Caco-2 (cell line): ENCODE measurements around the gene GPR137. TPM values are rescaled to one million over a fixed set of nuclear protein-coding genes. Genes with fewer than 3 reads are reported as not detected.

Experiments
- BruUV-seq: library from RNA; stranded (reverse); fragments of 400-500 nt; replicated peaks from 2 replicates; lab custom pipeline; 2021; lab: Mats Ljungman, UMichigan
- CTCF ChIA-PET: fragments of 300-600 bp; sonication (Branson Sonifier 250); formaldehyde crosslinking; loops from one replicate; lab custom pipeline; 2022; ENCODE audit warnings: antibody characterized with exemption; lab: Charles Lee
- POLR2A ChIA-PET: fragments of 300-600 bp; sonication (Branson Sonifier 250); formaldehyde crosslinking; loops from one replicate; lab custom pipeline; 2022; ENCODE audit warnings: antibody characterized with exemption; lab: Charles Lee
- DNase-seq, 2 experiments: peaks; one replicate each; pipeline versions ENCODE4 v3.0.0 to v3.0.0-alpha.2; 2020 to 2022
- H3K27me3 ChIP-seq: replicated peaks from 2 replicates; pipeline ENCODE4 v1.6.0; 2011; ENCODE audit warnings: low read length; ENCODE audit not compliant: control insufficient read depth, insufficient read depth
- H3K36me3 ChIP-seq: 2 replicates; pipeline ENCODE4 v1.5.1; 2011; ENCODE audit warnings: low read length; ENCODE audit not compliant: control insufficient read depth, insufficient read depth
- H3K4me1 ChIP-seq: fragments of 250-450 bp; sonication (Bioruptor Pico); 2 replicates; pipeline ENCODE4 v1.5.1; 2020; ENCODE audit warnings: mild to moderate bottlenecking
- H3K4me3 ChIP-seq: 2 replicates; pipeline ENCODE4 v1.5.1; 2011; ENCODE audit warnings: low read depth, mild to moderate bottlenecking, control low read depth, low read length
- H3K9me3 ChIP-seq: fragments of 250-450 bp; sonication (Bioruptor Pico); 2 replicates; pipeline ENCODE4 v1.5.1; 2020; ENCODE audit warnings: mild to moderate bottlenecking, moderate library complexity
- H3K27ac Mint-ChIP-seq: one replicate; pipeline ENCODE4 v1.8.0; 2022; ENCODE audit warnings: mixed read lengths; ENCODE audit not compliant: unreplicated experiment
- H3K27me3 Mint-ChIP-seq: one replicate; pipeline ENCODE4 v1.8.0; 2022; ENCODE audit warnings: mixed read lengths; ENCODE audit not compliant: insufficient read depth, unreplicated experiment
- H3K36me3 Mint-ChIP-seq: one replicate; pipeline ENCODE4 v1.8.0; 2022; ENCODE audit warnings: mild to moderate bottlenecking, mixed read lengths; ENCODE audit not compliant: insufficient read depth, unreplicated experiment
- H3K4me1 Mint-ChIP-seq: one replicate; pipeline ENCODE4 v1.8.0; 2022; ENCODE audit warnings: low read depth, mixed read lengths; ENCODE audit not compliant: unreplicated experiment
- H3K4me3 Mint-ChIP-seq: one replicate; pipeline ENCODE4 v1.8.0; 2022; ENCODE audit warnings: mild to moderate bottlenecking, moderate library complexity, mixed read lengths; ENCODE audit not compliant: unreplicated experiment
- H3K9me3 Mint-ChIP-seq: one replicate; pipeline ENCODE4 v1.8.0; 2022; ENCODE audit warnings: mixed read lengths; ENCODE audit not compliant: unreplicated experiment
- CTCF ChIP-seq, 2 experiments: fragments of 200-600 bp in 1 of 2; IDR thresholded peaks; 1 replicate in 1 of 2; 2 replicates in 1 of 2; pipeline versions ENCODE4 v1.5.1 to v1.8.0; 2011 to 2022; ENCODE audit warnings: antibody characterized with exemption in 1 of 2, control low read depth in 1 of 2, inconsistent platforms in 1 of 2, low read depth in 1 of 2, low read length in 1 of 2, mild to moderate bottlenecking in 1 of 2, moderate library complexity in 1 of 2; ENCODE audit not compliant: insufficient read depth in 1 of 2, severe bottlenecking in 1 of 2, unreplicated experiment in 1 of 2
- intact Hi-C: fragments of 100-400 bp; cut with micrococcal nuclease; formaldehyde crosslinking; loops from one replicate; pipeline ENCODE4 v1.10.0; 2022; ENCODE audit not compliant: unreplicated experiment
- total RNA-seq: library from RNA; stranded (reverse); gene quantifications from 2 replicates; pipeline ENCODE4 v1.2.3, GENCODE V29; 2022

The GPR137 gene
- total RNA-seq, 1 experiment from 2014 or later = 58.5 TPM

GRCh38 chr11:64251016-64251752 is 34.5 kb upstream of the GPR137 start, which contains the start of gene PLCB3:
TSS of gene PLCB3 (plus strand) at chr11:64251530. CDS start at chr11:64251650, 120 bp downstream.
- CTCF ChIA-PET = interaction anchor here (0.7 to 1.8 kb wide), 7 partner anchors 14 to 109 kb away, joined by 4 to 13 read pairs (median 7); partner anchors contain the start of genes ESRRA, NUDT22 and TRPT1

GRCh38 chr11:64251753-64252002 is 34.0 kb upstream of the GPR137 start:
- BruUV-seq = no TSS peak
- peaks cover 26% of the 10 kb centered on the region for H3K4me1 ChIP-seq

More at GRCh38 chr11:64251016-64251752, 34.5 kb upstream of the GPR137 start, which contains the start of gene PLCB3:
- H3K27ac Mint-ChIP-seq = peak within 1 kb of the TSS; percentile 85
- H3K27me3 Mint-ChIP-seq = no peaks in the 10 kb centered on the region
- TF ChIP-seq CTCF (IDR thresholded peaks at IDR 0.05; ENCODE audit: insufficient read depth in 1 of 2, low read depth in 1 of 2, low read length in 1 of 2, severe bottlenecking in 1 of 2, unreplicated experiment in 1 of 2) = peak; percentile 63 to 91
- intact Hi-C loops = loop anchor here (1.0 kb wide), 2 partner anchors 19 to 53 kb away; no protein-coding TSS in a partner anchor
- peaks cover 30% of the 10 kb centered on the region for H3K36me3 Mint-ChIP-seq
- Histone ChIP-seq H3K4me3 (peak within 1 kb of the TSS; percentile 66), H3K4me1 (peaks cover 26% of the 10 kb centered on the region), H3K36me3 (peaks cover 2% of the 10 kb centered on the region; the same call in 1 of the 2 replicates), H3K27me3 (no peaks in the 10 kb centered on the region), H3K9me3 (no peaks in the 10 kb centered on the region)
- H3K4me3 Mint-ChIP-seq = peak within 1 kb of the TSS; percentile 99
- POLR2A ChIA-PET = interaction anchor here (0.5 to 0.9 kb wide), 2 partner anchors 9 to 54 kb away, joined by 3 to 5 read pairs; partner anchors contain the start of gene ESRRA
- peaks cover 13% of the 10 kb centered on the region for H3K4me1 Mint-ChIP-seq
- H3K9me3 Mint-ChIP-seq = no peaks in the 10 kb centered on the region
- DNase-seq = peak in 1 of 2 experiments; percentile 77
- BruUV-seq = no TSS peak

More at GRCh38 chr11:64251753-64252002, 34.0 kb upstream of the GPR137 start:
- Histone ChIP-seq H3K4me3 (peak overlapping the region; percentile 66), H3K9me3 (no peaks in the 10 kb centered on the region), H3K27me3 (no peaks in the 10 kb centered on the region), H3K36me3 (peaks cover 4% of the 10 kb centered on the region)
- DNase-seq = no peak
- H3K36me3 Mint-ChIP-seq = peaks cover 30% of the 10 kb centered on the region
- ChIA-PET POLR2A (interaction anchor here (0.5 to 1.4 kb wide), 2 partner anchors 53 to 66 kb away, joined by 4 to 5 read pairs; partner anchors contain the start of genes ESRRA, PRDX5 and TRMT112), CTCF (interaction anchor here (0.8 to 1.8 kb wide), 10 partner anchors 9 to 66 kb away, joined by 3 to 13 read pairs (median 8); partner anchors contain the start of genes ESRRA, FKBP2, NUDT22 and STIP1)
- H3K27me3 Mint-ChIP-seq = no peaks in the 10 kb centered on the region
- H3K4me1 Mint-ChIP-seq = peaks cover 13% of the 10 kb centered on the region
- intact Hi-C loops = loop anchor here (1.0 kb wide), 2 partner anchors 19 to 53 kb away; no protein-coding TSS in a partner anchor
- peak overlapping the region; percentile 85 for H3K27ac Mint-ChIP-seq
- H3K4me3 Mint-ChIP-seq = peak overlapping the region; percentile 99
- H3K9me3 Mint-ChIP-seq = no peaks in the 10 kb centered on the region
- no peak for TF ChIP-seq CTCF (IDR thresholded peaks at IDR 0.05; ENCODE audit: insufficient read depth in 1 of 2, low read depth in 1 of 2, low read length in 1 of 2, severe bottlenecking in 1 of 2, unreplicated experiment in 1 of 2)
